IMR-90 (cell line): ENCODE data around the gene SIM2. TPM values are rescaled to one million over a fixed set of nuclear protein-coding genes. Genes with fewer than 3 reads are reported as not detected.

Source experiments
- ATAC-seq: fragments of 200-7000 bp; cut with Tn5 transposase; 2 replicates; pipeline ENCODE4 v1.9.1; 2020; ENCODE audit warnings: low read depth, mild to moderate bottlenecking, moderate library complexity
- BruUV-seq: library from RNA; stranded (reverse); fragments of 400-500 nt; replicated peaks from 2 replicates; lab custom pipeline; 2021; lab: Mats Ljungman, UMichigan
- CTCF ChIA-PET: fragments of 300-600 bp; formaldehyde crosslinking; extraction: SDS; loops from one replicate; lab custom pipeline; 2021; ENCODE audit warnings: antibody characterized with exemption; lab: Yijun Ruan, JAX
- POLR2A ChIA-PET: fragments of 300-600 bp; sonication (Branson Sonifier 250); formaldehyde crosslinking; loops from one replicate; lab custom pipeline; 2022; ENCODE audit warnings: antibody characterized with exemption; ENCODE audit not compliant: unreplicated experiment; lab: Charles Lee
- DNase-seq: peaks from one replicate; pipeline ENCODE4 v3.0.0; 2013
- H2AFZ ChIP-seq: replicated peaks from 2 replicates; pipeline ENCODE3; 2013; ENCODE audit warnings: low read length, mild to moderate bottlenecking; ENCODE audit not compliant: poor library complexity
- H2AK5ac ChIP-seq: 2 replicates; pipeline ENCODE4 v1.6.1; 2013; ENCODE audit warnings: low read depth, low read length, inconsistent platforms
- H2AK9ac ChIP-seq: replicated peaks from 2 replicates; pipeline ENCODE3; 2013; ENCODE audit warnings: mild to moderate bottlenecking, low read depth, low read length, moderate library complexity; ENCODE audit not compliant: poor library complexity
- H2BK120ac ChIP-seq: 2 replicates; pipeline ENCODE4 v1.6.1; 2013; ENCODE audit warnings: low read depth, low read length, inconsistent platforms
- H2BK15ac ChIP-seq: 3 replicates; pipeline ENCODE4 v1.6.1; 2013; ENCODE audit warnings: low read depth, low read length, inconsistent platforms
- H2BK20ac ChIP-seq: 2 replicates; pipeline ENCODE4 v1.6.1; 2013; ENCODE audit warnings: low read depth, mild to moderate bottlenecking, inconsistent platforms, low read length, moderate library complexity
- H2BK5ac ChIP-seq: 2 replicates; pipeline ENCODE4 v1.6.1; 2013; ENCODE audit warnings: mild to moderate bottlenecking, low read depth, low read length, inconsistent platforms; ENCODE audit not compliant: poor library complexity, severe bottlenecking
- H3K14ac ChIP-seq: replicated peaks from 2 replicates; pipeline ENCODE4 v1.6.1; 2013; ENCODE audit warnings: low read depth, low read length, inconsistent platforms
- H3K18ac ChIP-seq: 2 replicates; pipeline ENCODE4 v1.6.1; 2013; ENCODE audit warnings: low read depth, low read length, control low read depth
- H3K23ac ChIP-seq: 2 replicates; pipeline ENCODE4 v1.6.1; 2013; ENCODE audit warnings: low read depth, low read length, inconsistent platforms
- H3K27ac ChIP-seq: 2 replicates; pipeline ENCODE4 v1.5.1; 2013; ENCODE audit warnings: mild to moderate bottlenecking, control low read depth, low read length; ENCODE audit not compliant: insufficient read depth
- H3K27me3 ChIP-seq: 2 replicates; pipeline ENCODE4 v1.6.1; 2013; ENCODE audit warnings: low read length; ENCODE audit not compliant: control insufficient read depth, insufficient read depth
- H3K36me3 ChIP-seq: 2 replicates; pipeline ENCODE4 v1.6.1; 2013; ENCODE audit warnings: low read length, mixed read lengths; ENCODE audit not compliant: control insufficient read depth, insufficient read depth
- H3K4ac ChIP-seq: 2 replicates; pipeline ENCODE4 v1.6.1; 2013; ENCODE audit warnings: low read depth, low read length, inconsistent platforms
- H3K4me1 ChIP-seq: 2 replicates; pipeline ENCODE4 v1.6.1; 2013; ENCODE audit warnings: low read length, mixed read lengths; ENCODE audit not compliant: control insufficient read depth, insufficient read depth
- H3K4me2 ChIP-seq: 2 replicates; pipeline ENCODE4 v1.6.1; 2013; ENCODE audit warnings: low read depth, mild to moderate bottlenecking, control low read depth, low read length, moderate library complexity
- H3K4me3 ChIP-seq: 2 replicates; pipeline ENCODE4 v1.5.1; 2013; ENCODE audit warnings: low read depth, mild to moderate bottlenecking, control low read depth, low read length, moderate library complexity; ENCODE audit not compliant: insufficient read depth
- H3K56ac ChIP-seq: 2 replicates; pipeline ENCODE4 v1.6.1; 2013; ENCODE audit warnings: low read length, inconsistent platforms; ENCODE audit not compliant: insufficient read depth; ENCODE audit errors: extremely low read depth
- H3K79me1 ChIP-seq, 2 experiments: 2 replicates each; pipeline ENCODE4 v1.6.1; 2013; ENCODE audit warnings: low read length in 2 of 2, inconsistent platforms in 1 of 2, low read depth in 1 of 2
- H3K9ac ChIP-seq: 2 replicates; pipeline ENCODE4 v1.6.1; 2013; ENCODE audit warnings: low read depth, low read length, control low read depth
- H3K9me1 ChIP-seq: 2 replicates; pipeline ENCODE4 v1.6.1; 2013; ENCODE audit warnings: low read length, inconsistent platforms; ENCODE audit not compliant: insufficient read depth
- H3K9me3 ChIP-seq: 2 replicates; pipeline ENCODE4 v1.6.1; 2013; ENCODE audit warnings: low read length; ENCODE audit not compliant: control insufficient read depth, insufficient read depth
- H4K20me1 ChIP-seq: 2 replicates; pipeline ENCODE4 v1.6.1; 2013; ENCODE audit warnings: low read length, inconsistent platforms; ENCODE audit not compliant: insufficient read depth
- H4K5ac ChIP-seq: 2 replicates; pipeline ENCODE4 v1.6.1; 2013; ENCODE audit warnings: mild to moderate bottlenecking, low read depth, low read length, control low read depth
- H4K8ac ChIP-seq, 2 experiments: 2 replicates each; pipeline ENCODE4 v1.6.1; 2013; ENCODE audit warnings: low read depth in 2 of 2, low read length in 2 of 2, control low read depth in 1 of 2, inconsistent platforms in 1 of 2
- H4K91ac ChIP-seq: 2 replicates; pipeline ENCODE4 v1.6.1; 2013; ENCODE audit warnings: low read depth, low read length, inconsistent platforms; ENCODE audit not compliant: insufficient read depth
- CTCF ChIP-seq: conservative IDR thresholded peaks from 2 replicates; pipeline ENCODE4 v1.5.1; 2012; ENCODE audit warnings: mild to moderate bottlenecking, low read depth, low read length, improper control_type of control experiment
- RAD21 ChIP-seq: IDR thresholded peaks from 2 replicates; pipeline ENCODE4 v1.6.1; 2012; ENCODE audit warnings: low read length, improper control_type of control experiment
- WGBS, 2 experiments: methylation state at CpG; one replicate each; pipeline versions ENCODE4 v1.1.5 to v1.1.7; 2013; ENCODE audit warnings: missing lambda C conversion rate in 2 of 2; ENCODE audit not compliant: insufficient read length in 1 of 2; ENCODE audit errors: extremely low coverage in 2 of 2; 5-methylcytosine and 5-hydroxymethylcytosine counted together
- dilution Hi-C: fragments of 300-500 bp; cut with HindIII; formaldehyde crosslinking; loops from one replicate; pipeline ENCODE4 v1.14.3; 2018; ENCODE audit warnings: low sequenced_read_pairs; ENCODE audit not compliant: unreplicated experiment
- in situ Hi-C: fragments of 300-500 bp; cut with MboI; formaldehyde crosslinking; loops from 3 replicates; pipeline ENCODE4 v1.14.3; 2019; ENCODE audit warnings: low sequenced_read_pairs, inconsistent platforms, mixed read lengths
- intact Hi-C: fragments of 100-400 bp; cut with micrococcal nuclease; formaldehyde crosslinking; loops from 2 replicates; pipeline ENCODE4 v1.10.0; 2022
- polyA plus RNA-seq, 3 experiments: library from polyadenylated mRNA; depleted of rRNA; stranded (reverse); fragments of >200 nt; gene quantifications; 2 replicates each; pipeline ENCODE4 v1.2.3, GENCODE V29; 2012; ENCODE audit warnings: low replicate concordance in 1 of 3
- total RNA-seq: library from RNA; depleted of rRNA; stranded (reverse); fragments of >200 nt; gene quantifications from 2 replicates; pipeline ENCODE4 v1.2.3, GENCODE V29; 2012

The SIM2 gene
- total and polyA plus RNA-seq, 2 of the 4 experiments (the other 2 are of a cell fraction): 2.2 to 7.5 TPM

- intact Hi-C loops: no loop called here
- Histone ChIP-seq H3K4me3 (no peak overlapping the region), H2BK15ac (no peak overlapping the region), H4K20me1 (peaks cover 11% of the 10 kb centered on the region; the same call in 1 of the 2 replicates), H2BK20ac (no peak overlapping the region), H3K4ac (no peak overlapping the region), H3K27me3 (peaks cover 90% of the 10 kb centered on the region), H3K9me1 (peaks cover 2% of the 10 kb centered on the region; the same call in 1 of the 2 replicates), H4K5ac (no peak overlapping the region), H3K4me1 (no peaks in the 10 kb centered on the region), H3K27ac (no peak overlapping the region), H3K9ac (no peak overlapping the region), H3K36me3 (no peaks in the 10 kb centered on the region), H4K91ac (no peak overlapping the region), H2BK120ac (peak overlapping the region; percentile 14), H2AK9ac (no peak overlapping the region), H3K4me2 (no peak overlapping the region), H3K56ac (no peak overlapping the region), H3K18ac (no peak overlapping the region), H3K14ac (no peak overlapping the region), H3K9me3 (peaks cover 22% of the 10 kb centered on the region), H2AK5ac (no peak overlapping the region), H3K79me1 (no peaks in the 10 kb centered on the region), H3K23ac (peak overlapping the region; percentile 68; the same call in 1 of the 2 replicates), H4K8ac (no peak overlapping the region), H2AFZ (peak overlapping the region; percentile 64), H2BK5ac (no peak overlapping the region)
- TF ChIP-seq RAD21: no peak
- 0 out of 2 replicates have a peak, but pooled peaks have one; percentile 9 for TF ChIP-seq CTCF
- ATAC-seq (no peak), DNase-seq (no peak)
- dilution Hi-C loops: no loop called here
- no TSS peak for BruUV-seq
- WGBS, 2 experiments: 2% methylated on average over 24 of the region's 57 CpGs; no CpG with 5 or more reads in 1 of the 2 experiments
- ChIA-PET POLR2A (no interaction called here), CTCF (no interaction called here)
- in situ Hi-C loops: no loop called here
These were observed 6.0 kb upstream of the SIM2 start for GRCh38 chr21:36692835-36693488.
